Measurements from ENCODE around the gene RXFP4. TPM values are rescaled to one million over a fixed set of nuclear protein-coding genes. Genes with fewer than 3 reads are reported as not detected.
A peak's percentile ranks its signal among the peaks of the same experiment; 100 is the strongest.

RXFP4 gene
- total and polyA plus RNA-seq, 4 donors: not detected

- Histone ChIP-seq H3K9me3 (ENCODE audit: control insufficient read depth in 4 of 4, low read length in 3 of 4) (no peaks in the 10 kb centered on the region), H3K4me3 (ENCODE audit: low read depth in 1 of 3, low read length in 3 of 3) (no peak overlapping the region), H3K4me1 (ENCODE audit: control insufficient read depth in 4 of 4, insufficient read depth in 4 of 4, low read length in 3 of 4) (no peaks in the 10 kb centered on the region), H3K27me3 (ENCODE audit: control insufficient read depth in 4 of 4, insufficient read depth in 4 of 4, low read length in 3 of 4) (no peaks in the 10 kb centered on the region), H3K9ac (ENCODE audit: low read depth in 1 of 2, low read length in 2 of 2) (no peak overlapping the region), H3K27ac (ENCODE audit: low read depth in 1 of 2, low read length in 2 of 2) (no peak overlapping the region), H3K36me3 (ENCODE audit: control insufficient read depth in 4 of 4, insufficient read depth in 3 of 4, low read depth in 1 of 4, low read length in 3 of 4) (peaks cover 18 to 54% (median 44%) of the 10 kb centered on the region in 4 donors)
- 95% methylated on average over 4 of the region's 4 CpGs for WGBS
- no peak for DNase-seq (ENCODE audit: low spot score)
- TF ChIP-seq ATF3 (IDR thresholded peaks at IDR 0.05): no peak
Observed at GRCh38 chr1:155900161-155900560, 41.3 kb upstream of the RXFP4 start.

- H3K4me1 ChIP-seq (ENCODE audit: control insufficient read depth in 4 of 4, insufficient read depth in 4 of 4, low read length in 3 of 4): no peaks in the 10 kb centered on the region
- TF ChIP-seq RAD21 (IDR thresholded peaks at IDR 0.05) (no peak), ZBTB33 (IDR thresholded peaks at IDR 0.05) (no peak), TAF1 (conservative IDR thresholded peaks at IDR 0.05) (no peak), NR2F2 (IDR thresholded peaks at IDR 0.05) (no peak), SP1 (IDR thresholded peaks at IDR 0.05) (no peak), YY1 (IDR thresholded peaks at IDR 0.05) (no peak), HNF4G (IDR thresholded peaks at IDR 0.05) (no peak), RXRA (IDR thresholded peaks at IDR 0.05) (no peak), HNF4A (conservative IDR thresholded peaks at IDR 0.05) (no peak), GABPA (IDR thresholded peaks at IDR 0.05 in 1 of 2, conservative IDR thresholded peaks at IDR 0.05 in 1 of 2) (no peak)
- 96% methylated on average over 12 of the region's 12 CpGs for WGBS
- H3K9ac ChIP-seq (ENCODE audit: low read depth in 1 of 2, low read length in 2 of 2): no peak overlapping the region
- no peak overlapping the region for H3K4me3 ChIP-seq (ENCODE audit: low read depth in 1 of 3, low read length in 3 of 3)
- no peak for DNase-seq (ENCODE audit: low spot score)
- peaks cover 17 to 59% (median 44%) of the 10 kb centered on the region in 4 donors for H3K36me3 ChIP-seq (ENCODE audit: control insufficient read depth in 4 of 4, insufficient read depth in 3 of 4, low read depth in 1 of 4, low read length in 3 of 4)
- no peak overlapping the region for H3K27ac ChIP-seq (ENCODE audit: low read depth in 1 of 2, low read length in 2 of 2)
- H3K27me3 ChIP-seq (ENCODE audit: control insufficient read depth in 4 of 4, insufficient read depth in 4 of 4, low read length in 3 of 4): no peaks in the 10 kb centered on the region
- H3K9me3 ChIP-seq (ENCODE audit: control insufficient read depth in 4 of 4, low read length in 3 of 4): no peaks in the 10 kb centered on the region
Observed at GRCh38 chr1:155904261-155904660, 37.2 kb upstream of the RXFP4 start.

- TF ChIP-seq RXRA (IDR thresholded peaks at IDR 0.05) (no peak), EGR1 (IDR thresholded peaks at IDR 0.05; ENCODE audit: low read depth in 2 of 2) (no peak), JUND (IDR thresholded peaks at IDR 0.05) (no peak)
- H3K4me3 ChIP-seq (ENCODE audit: low read depth in 1 of 3, low read length in 3 of 3): no peak overlapping the region
- 78% methylated on average over 4 of the region's 4 CpGs for WGBS
- peak overlapping the region; percentile 76 to 78 for H3K27ac ChIP-seq (ENCODE audit: low read depth in 1 of 2, low read length in 2 of 2)
- H3K4me1 ChIP-seq (ENCODE audit: control insufficient read depth in 4 of 4, insufficient read depth in 4 of 4, low read length in 3 of 4): peaks cover 0 to 11% (median 10%) of the 10 kb centered on the region in 4 donors
- DNase-seq (ENCODE audit: low spot score): no peak
- H3K9me3 ChIP-seq (ENCODE audit: control insufficient read depth in 4 of 4, low read length in 3 of 4): no peaks in the 10 kb centered on the region
- no peak overlapping the region for H3K9ac ChIP-seq (ENCODE audit: low read depth in 1 of 2, low read length in 2 of 2)
- H3K27me3 ChIP-seq (ENCODE audit: control insufficient read depth in 4 of 4, insufficient read depth in 4 of 4, low read length in 3 of 4): no peaks in the 10 kb centered on the region
- peaks cover 9 to 39% (median 27%) of the 10 kb centered on the region in 4 donors for H3K36me3 ChIP-seq (ENCODE audit: control insufficient read depth in 4 of 4, insufficient read depth in 3 of 4, low read depth in 1 of 4, low read length in 3 of 4)
Observed at GRCh38 chr1:155909894-155910293, 31.5 kb upstream of the RXFP4 start.

GRCh38 chr1:155910621-155911121, 30.8 kb upstream of the RXFP4 start:
- H3K27ac ChIP-seq (ENCODE audit: low read depth in 1 of 2, low read length in 2 of 2): peak overlapping the region; percentile 76 to 78
- peaks cover 0 to 11% (median 10%) of the 10 kb centered on the region in 4 donors for H3K4me1 ChIP-seq (ENCODE audit: control insufficient read depth in 4 of 4, insufficient read depth in 4 of 4, low read length in 3 of 4)
- peak overlapping the region; percentile 84 to 97 (median 88) for H3K4me3 ChIP-seq (ENCODE audit: low read depth in 1 of 3, low read length in 3 of 3)
- DNase-seq (ENCODE audit: low spot score): peak; percentile 38
- peak overlapping the region; percentile 30 to 72 for H3K9ac ChIP-seq (ENCODE audit: low read depth in 1 of 2, low read length in 2 of 2)
- H3K9me3 ChIP-seq (ENCODE audit: control insufficient read depth in 4 of 4, low read length in 3 of 4): no peaks in the 10 kb centered on the region
- TF ChIP-seq GABPA (IDR thresholded peaks at IDR 0.05 in 1 of 2, conservative IDR thresholded peaks at IDR 0.05 in 1 of 2): no peak
- TF ChIP-seq CTCF (IDR thresholded peaks at IDR 0.05; ENCODE audit: low read depth, low read length, missing input control): no peak
- no peak for TF ChIP-seq FOXA1 (IDR thresholded peaks at IDR 0.05)
- no peak for TF ChIP-seq HNF4G (IDR thresholded peaks at IDR 0.05)
- TF ChIP-seq ATF3 (IDR thresholded peaks at IDR 0.05): no peak
- no peak for TF ChIP-seq ZBTB33 (IDR thresholded peaks at IDR 0.05)
- WGBS: 7% methylated on average over 11 of the region's 11 CpGs
- H3K27me3 ChIP-seq (ENCODE audit: control insufficient read depth in 4 of 4, insufficient read depth in 4 of 4, low read length in 3 of 4): no peaks in the 10 kb centered on the region
- peaks cover 7 to 44% (median 31%) of the 10 kb centered on the region in 4 donors for H3K36me3 ChIP-seq (ENCODE audit: control insufficient read depth in 4 of 4, insufficient read depth in 3 of 4, low read depth in 1 of 4, low read length in 3 of 4)

All from liver (tissue), 9 donors.